Measurements from ENCODE around the gene MTO1. TPM values are rescaled to one million over a fixed set of nuclear protein-coding genes. Genes with fewer than 3 reads are reported as not detected.
A peak's percentile ranks its signal among the peaks of the same experiment; 100 is the strongest.

MTO1 gene
- total RNA-seq, 1 experiment from 2014 or later, result 32.4 TPM

DNA sequence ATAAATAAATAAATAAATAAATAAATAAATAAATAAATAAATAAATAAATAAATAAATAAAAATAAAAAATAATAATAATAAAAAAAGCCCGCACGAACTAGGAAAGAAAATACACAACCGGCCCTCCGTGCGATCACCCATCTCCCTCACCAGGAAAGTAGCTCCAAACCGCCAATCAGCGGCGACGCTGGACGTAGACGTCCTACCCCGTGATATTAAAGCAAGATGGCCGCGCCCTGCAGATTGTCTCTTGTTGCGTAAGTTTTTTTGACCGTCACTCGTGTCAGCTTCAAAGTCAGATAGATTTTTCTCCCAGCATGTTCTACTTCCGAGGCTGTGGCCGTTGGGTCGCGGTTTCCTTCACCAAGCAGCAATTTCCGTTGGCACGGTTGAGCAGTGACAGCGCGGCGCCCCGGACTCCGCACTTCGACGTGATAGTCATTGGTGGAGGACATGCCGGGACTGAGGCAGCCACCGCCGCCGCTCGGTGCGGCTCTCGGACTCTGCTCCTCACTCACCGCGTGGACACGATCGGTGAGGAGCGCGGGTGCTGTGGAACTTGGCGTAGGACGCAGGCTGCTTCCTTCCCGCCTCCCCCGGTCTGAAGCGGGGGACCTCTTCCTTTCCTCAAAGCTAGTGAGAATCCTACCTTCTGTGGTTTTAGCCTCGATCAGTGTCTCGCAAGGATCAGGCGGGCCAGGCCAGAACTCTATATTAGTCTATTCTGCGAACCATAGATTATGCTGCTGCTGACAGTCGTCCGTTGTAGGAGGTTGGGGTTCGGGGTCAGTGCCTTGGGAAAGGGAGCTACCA lies at the start of gene MTO1 (continued):
- TF ChIP-seq, protein P1, sequence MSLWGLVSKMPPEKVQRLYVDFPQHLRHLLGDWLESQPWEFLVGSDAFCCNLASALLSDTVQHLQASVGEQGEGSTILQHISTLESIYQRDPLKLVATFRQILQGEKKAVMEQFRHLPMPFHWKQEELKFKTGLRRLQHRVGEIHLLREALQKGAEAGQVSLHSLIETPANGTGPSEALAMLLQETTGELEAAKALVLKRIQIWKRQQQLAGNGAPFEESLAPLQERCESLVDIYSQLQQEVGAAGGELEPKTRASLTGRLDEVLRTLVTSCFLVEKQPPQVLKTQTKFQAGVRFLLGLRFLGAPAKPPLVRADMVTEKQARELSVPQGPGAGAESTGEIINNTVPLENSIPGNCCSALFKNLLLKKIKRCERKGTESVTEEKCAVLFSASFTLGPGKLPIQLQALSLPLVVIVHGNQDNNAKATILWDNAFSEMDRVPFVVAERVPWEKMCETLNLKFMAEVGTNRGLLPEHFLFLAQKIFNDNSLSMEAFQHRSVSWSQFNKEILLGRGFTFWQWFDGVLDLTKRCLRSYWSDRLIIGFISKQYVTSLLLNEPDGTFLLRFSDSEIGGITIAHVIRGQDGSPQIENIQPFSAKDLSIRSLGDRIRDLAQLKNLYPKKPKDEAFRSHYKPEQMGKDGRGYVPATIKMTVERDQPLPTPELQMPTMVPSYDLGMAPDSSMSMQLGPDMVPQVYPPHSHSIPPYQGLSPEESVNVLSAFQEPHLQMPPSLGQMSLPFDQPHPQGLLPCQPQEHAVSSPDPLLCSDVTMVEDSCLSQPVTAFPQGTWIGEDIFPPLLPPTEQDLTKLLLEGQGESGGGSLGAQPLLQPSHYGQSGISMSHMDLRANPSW (CRISPR knock-in tag; conservative IDR thresholded peaks at IDR 0.05; ENCODE audit: low read depth), result no peak
- TF ChIP-seq, protein P2, sequence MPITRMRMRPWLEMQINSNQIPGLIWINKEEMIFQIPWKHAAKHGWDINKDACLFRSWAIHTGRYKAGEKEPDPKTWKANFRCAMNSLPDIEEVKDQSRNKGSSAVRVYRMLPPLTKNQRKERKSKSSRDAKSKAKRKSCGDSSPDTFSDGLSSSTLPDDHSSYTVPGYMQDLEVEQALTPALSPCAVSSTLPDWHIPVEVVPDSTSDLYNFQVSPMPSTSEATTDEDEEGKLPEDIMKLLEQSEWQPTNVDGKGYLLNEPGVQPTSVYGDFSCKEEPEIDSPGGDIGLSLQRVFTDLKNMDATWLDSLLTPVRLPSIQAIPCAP (CRISPR knock-in tag; IDR thresholded peaks at IDR 0.05), result no peak
- TF ChIP-seq NFYB (CRISPR knock-in tag; conservative IDR thresholded peaks at IDR 0.05; ENCODE audit: low read depth) (peak; percentile 55), FOXJ3 (CRISPR knock-in tag; IDR thresholded peaks at IDR 0.05; ENCODE audit: borderline replicate concordance) (no peak), SOX15 (CRISPR knock-in tag; IDR thresholded peaks at IDR 0.05) (no peak), KAT7 (CRISPR knock-in tag; IDR thresholded peaks at IDR 0.05; ENCODE audit: borderline replicate concordance) (no peak), FOXP1 (CRISPR knock-in tag; IDR thresholded peaks at IDR 0.05; ENCODE audit: borderline replicate concordance) (0 out of 2 replicates have a peak, but pooled peaks have one; percentile 81), NR3C1 (CRISPR knock-in tag; conservative IDR thresholded peaks at IDR 0.05; ENCODE audit: low read depth) (no peak), ZNF232 (CRISPR knock-in tag; IDR thresholded peaks at IDR 0.05) (no peak), TEAD4 (CRISPR knock-in tag; IDR thresholded peaks at IDR 0.05) (no peak), PRRX2 (CRISPR knock-in tag; IDR thresholded peaks at IDR 0.05) (no peak), NR1H2 (CRISPR knock-in tag; IDR thresholded peaks at IDR 0.05) (no peak), GABPB1 (CRISPR knock-in tag; IDR thresholded peaks at IDR 0.05) (peak; percentile 86), NR2C2 (CRISPR knock-in tag; IDR thresholded peaks at IDR 0.05) (no peak), ETV6 (CRISPR knock-in tag; IDR thresholded peaks at IDR 0.05) (peak; percentile 55; the same call in 1 of the 2 replicates)
- TF ChIP-seq, protein P3, sequence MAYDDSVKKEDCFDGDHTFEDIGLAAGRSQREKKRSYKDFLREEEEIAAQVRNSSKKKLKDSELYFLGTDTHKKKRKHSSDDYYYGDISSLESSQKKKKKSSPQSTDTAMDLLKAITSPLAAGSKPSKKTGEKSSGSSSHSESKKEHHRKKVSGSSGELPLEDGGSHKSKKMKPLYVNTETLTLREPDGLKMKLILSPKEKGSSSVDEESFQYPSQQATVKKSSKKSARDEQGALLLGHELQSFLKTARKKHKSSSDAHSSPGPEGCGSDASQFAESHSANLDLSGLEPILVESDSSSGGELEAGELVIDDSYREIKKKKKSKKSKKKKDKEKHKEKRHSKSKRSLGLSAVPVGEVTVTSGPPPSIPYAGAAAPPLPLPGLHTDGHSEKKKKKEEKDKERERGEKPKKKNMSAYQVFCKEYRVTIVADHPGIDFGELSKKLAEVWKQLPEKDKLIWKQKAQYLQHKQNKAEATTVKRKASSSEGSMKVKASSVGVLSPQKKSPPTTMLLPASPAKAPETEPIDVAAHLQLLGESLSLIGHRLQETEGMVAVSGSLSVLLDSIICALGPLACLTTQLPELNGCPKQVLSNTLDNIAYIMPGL (CRISPR knock-in tag; IDR thresholded peaks at IDR 0.05), result peak; percentile 62; the same call in 1 of the 2 replicates
- TF ChIP-seq, protein P4, sequence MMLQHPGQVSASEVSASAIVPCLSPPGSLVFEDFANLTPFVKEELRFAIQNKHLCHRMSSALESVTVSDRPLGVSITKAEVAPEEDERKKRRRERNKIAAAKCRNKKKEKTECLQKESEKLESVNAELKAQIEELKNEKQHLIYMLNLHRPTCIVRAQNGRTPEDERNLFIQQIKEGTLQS (CRISPR knock-in tag; conservative IDR thresholded peaks at IDR 0.05), result no peak
- TF ChIP-seq, protein P5, sequence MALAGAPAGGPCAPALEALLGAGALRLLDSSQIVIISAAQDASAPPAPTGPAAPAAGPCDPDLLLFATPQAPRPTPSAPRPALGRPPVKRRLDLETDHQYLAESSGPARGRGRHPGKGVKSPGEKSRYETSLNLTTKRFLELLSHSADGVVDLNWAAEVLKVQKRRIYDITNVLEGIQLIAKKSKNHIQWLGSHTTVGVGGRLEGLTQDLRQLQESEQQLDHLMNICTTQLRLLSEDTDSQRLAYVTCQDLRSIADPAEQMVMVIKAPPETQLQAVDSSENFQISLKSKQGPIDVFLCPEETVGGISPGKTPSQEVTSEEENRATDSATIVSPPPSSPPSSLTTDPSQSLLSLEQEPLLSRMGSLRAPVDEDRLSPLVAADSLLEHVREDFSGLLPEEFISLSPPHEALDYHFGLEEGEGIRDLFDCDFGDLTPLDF (CRISPR knock-in tag; IDR thresholded peaks at IDR 0.05), result no peak
- TF ChIP-seq, protein P6, sequence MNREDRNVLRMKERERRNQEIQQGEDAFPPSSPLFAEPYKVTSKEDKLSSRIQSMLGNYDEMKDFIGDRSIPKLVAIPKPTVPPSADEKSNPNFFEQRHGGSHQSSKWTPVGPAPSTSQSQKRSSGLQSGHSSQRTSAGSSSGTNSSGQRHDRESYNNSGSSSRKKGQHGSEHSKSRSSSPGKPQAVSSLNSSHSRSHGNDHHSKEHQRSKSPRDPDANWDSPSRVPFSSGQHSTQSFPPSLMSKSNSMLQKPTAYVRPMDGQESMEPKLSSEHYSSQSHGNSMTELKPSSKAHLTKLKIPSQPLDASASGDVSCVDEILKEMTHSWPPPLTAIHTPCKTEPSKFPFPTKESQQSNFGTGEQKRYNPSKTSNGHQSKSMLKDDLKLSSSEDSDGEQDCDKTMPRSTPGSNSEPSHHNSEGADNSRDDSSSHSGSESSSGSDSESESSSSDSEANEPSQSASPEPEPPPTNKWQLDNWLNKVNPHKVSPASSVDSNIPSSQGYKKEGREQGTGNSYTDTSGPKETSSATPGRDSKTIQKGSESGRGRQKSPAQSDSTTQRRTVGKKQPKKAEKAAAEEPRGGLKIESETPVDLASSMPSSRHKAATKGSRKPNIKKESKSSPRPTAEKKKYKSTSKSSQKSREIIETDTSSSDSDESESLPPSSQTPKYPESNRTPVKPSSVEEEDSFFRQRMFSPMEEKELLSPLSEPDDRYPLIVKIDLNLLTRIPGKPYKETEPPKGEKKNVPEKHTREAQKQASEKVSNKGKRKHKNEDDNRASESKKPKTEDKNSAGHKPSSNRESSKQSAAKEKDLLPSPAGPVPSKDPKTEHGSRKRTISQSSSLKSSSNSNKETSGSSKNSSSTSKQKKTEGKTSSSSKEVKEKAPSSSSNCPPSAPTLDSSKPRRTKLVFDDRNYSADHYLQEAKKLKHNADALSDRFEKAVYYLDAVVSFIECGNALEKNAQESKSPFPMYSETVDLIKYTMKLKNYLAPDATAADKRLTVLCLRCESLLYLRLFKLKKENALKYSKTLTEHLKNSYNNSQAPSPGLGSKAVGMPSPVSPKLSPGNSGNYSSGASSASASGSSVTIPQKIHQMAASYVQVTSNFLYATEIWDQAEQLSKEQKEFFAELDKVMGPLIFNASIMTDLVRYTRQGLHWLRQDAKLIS (CRISPR knock-in tag; IDR thresholded peaks at IDR 0.05; ENCODE audit: borderline replicate concordance), result no peak
- TF ChIP-seq, protein P7, sequence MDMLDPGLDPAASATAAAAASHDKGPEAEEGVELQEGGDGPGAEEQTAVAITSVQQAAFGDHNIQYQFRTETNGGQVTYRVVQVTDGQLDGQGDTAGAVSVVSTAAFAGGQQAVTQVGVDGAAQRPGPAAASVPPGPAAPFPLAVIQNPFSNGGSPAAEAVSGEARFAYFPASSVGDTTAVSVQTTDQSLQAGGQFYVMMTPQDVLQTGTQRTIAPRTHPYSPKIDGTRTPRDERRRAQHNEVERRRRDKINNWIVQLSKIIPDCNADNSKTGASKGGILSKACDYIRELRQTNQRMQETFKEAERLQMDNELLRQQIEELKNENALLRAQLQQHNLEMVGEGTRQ (CRISPR knock-in tag; IDR thresholded peaks at IDR 0.05), result no peak
- TF ChIP-seq, protein P8, sequence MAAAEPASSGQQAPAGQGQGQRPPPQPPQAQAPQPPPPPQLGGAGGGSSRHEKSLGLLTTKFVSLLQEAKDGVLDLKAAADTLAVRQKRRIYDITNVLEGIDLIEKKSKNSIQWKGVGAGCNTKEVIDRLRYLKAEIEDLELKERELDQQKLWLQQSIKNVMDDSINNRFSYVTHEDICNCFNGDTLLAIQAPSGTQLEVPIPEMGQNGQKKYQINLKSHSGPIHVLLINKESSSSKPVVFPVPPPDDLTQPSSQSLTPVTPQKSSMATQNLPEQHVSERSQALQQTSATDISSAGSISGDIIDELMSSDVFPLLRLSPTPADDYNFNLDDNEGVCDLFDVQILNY (CRISPR knock-in tag; IDR thresholded peaks at IDR 0.05), result no peak
- TF ChIP-seq, protein P9, sequence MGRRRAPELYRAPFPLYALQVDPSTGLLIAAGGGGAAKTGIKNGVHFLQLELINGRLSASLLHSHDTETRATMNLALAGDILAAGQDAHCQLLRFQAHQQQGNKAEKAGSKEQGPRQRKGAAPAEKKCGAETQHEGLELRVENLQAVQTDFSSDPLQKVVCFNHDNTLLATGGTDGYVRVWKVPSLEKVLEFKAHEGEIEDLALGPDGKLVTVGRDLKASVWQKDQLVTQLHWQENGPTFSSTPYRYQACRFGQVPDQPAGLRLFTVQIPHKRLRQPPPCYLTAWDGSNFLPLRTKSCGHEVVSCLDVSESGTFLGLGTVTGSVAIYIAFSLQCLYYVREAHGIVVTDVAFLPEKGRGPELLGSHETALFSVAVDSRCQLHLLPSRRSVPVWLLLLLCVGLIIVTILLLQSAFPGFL (CRISPR knock-in tag; IDR thresholded peaks at IDR 0.05; ENCODE audit: borderline replicate concordance), result no peak

All from WTC11 (cell line).